K562 (cell line): ENCODE results near the gene BTBD2. TPM values are rescaled to one million over a fixed set of nuclear protein-coding genes. Genes with fewer than 3 reads are reported as not detected.

Experiments used
- CBFA2T3 ChIP-seq: fragments of 450-650 bp; IDR thresholded peaks from 2 replicates; pipeline ENCODE4 v1.6.1; 2017
- JUND ChIP-seq, 2 experiments: IDR thresholded peaks; 2 replicates in 1 of 2; 3 replicates in 1 of 2; pipeline ENCODE4 v1.6.1; 2011; ENCODE audit warnings: borderline replicate concordance in 2 of 2, low read depth in 2 of 2, low read length in 2 of 2, improper control_type of control experiment in 1 of 2, missing biosample characterization in 1 of 2, missing genetic modification characterization in 1 of 2, missing genetic modification reagents in 1 of 2
- LARP7 ChIP-seq: fragments of 450-650 bp; IDR thresholded peaks from 2 replicates; pipeline ENCODE4 v1.6.1; 2016
- LEF1 ChIP-seq: fragments of 450-650 bp; IDR thresholded peaks from 2 replicates; pipeline ENCODE4 v1.6.1; 2016; ENCODE audit warnings: mild to moderate bottlenecking
- NR4A1 ChIP-seq, 2 experiments: fragments of 250-450 bp in 1 of 2; fragments of 450-650 bp in 1 of 2; sonication (Bioruptor Pico) in 1 of 2; IDR thresholded peaks; 2 replicates each; pipeline versions ENCODE4 v1.4.0 to v1.6.1; 2016 to 2020; ENCODE audit warnings: mild to moderate bottlenecking in 2 of 2, missing compliant biosample characterization in 1 of 2, missing genetic modification characterization in 1 of 2, moderate library complexity in 1 of 2
- PTRF ChIP-seq: fragments of 450-650 bp; IDR thresholded peaks from 2 replicates; pipeline ENCODE4 v1.6.1; 2016; ENCODE audit warnings: mild to moderate bottlenecking, missing genetic modification characterization, missing compliant biosample characterization
- RBM22 ChIP-seq: fragments of 200-400 bp; formaldehyde crosslinking; IDR thresholded peaks from 2 replicates; pipeline ENCODE4 v1.6.1; 2018; ENCODE audit warnings: low read length, low read depth; ENCODE audit not compliant: poor library complexity, severe bottlenecking
- SMARCA5 ChIP-seq: fragments of 450-650 bp; IDR thresholded peaks from 2 replicates; pipeline ENCODE4 v1.6.1; 2016
- TGIF2 ChIP-seq: sonication (generic); formaldehyde crosslinking; IDR thresholded peaks from 2 replicates; pipeline ENCODE4 v1.8.1; 2022; ENCODE audit warnings: mild to moderate bottlenecking, missing genetic modification reagents, moderate library complexity
- ZBTB17 ChIP-seq: fragments of 450-650 bp; formaldehyde crosslinking; IDR thresholded peaks from 2 replicates; pipeline ENCODE4 v1.4.0; 2020; ENCODE audit warnings: mild to moderate bottlenecking
- ZC3H11A ChIP-seq: IDR thresholded peaks from 2 replicates; pipeline ENCODE4 v1.6.1; 2012; ENCODE audit warnings: low read depth, low read length, improper control_type of control experiment
- ZNF133 ChIP-seq: fragments of 250-450 bp; sonication (Bioruptor Pico); IDR thresholded peaks from 2 replicates; pipeline ENCODE4 v1.4.0; 2020; ENCODE audit warnings: mild to moderate bottlenecking
- ZNF347 ChIP-seq: fragments of 450-650 bp; formaldehyde crosslinking; IDR thresholded peaks from 2 replicates; pipeline ENCODE4 v1.4.0; 2020; ENCODE audit warnings: low read depth, mild to moderate bottlenecking, moderate library complexity
- ZNF830 ChIP-seq: fragments of 250-450 bp; sonication (Bioruptor Pico); IDR thresholded peaks from 2 replicates; pipeline ENCODE4 v1.5.0; 2021; ENCODE audit warnings: mild to moderate bottlenecking
- polyA plus RNA-seq, 8 experiments: library from polyadenylated mRNA; depleted of rRNA in 4 of 8; stranded (reverse) in 5 of 8; unstranded in 3 of 8; fragments of >200 nt; fragmentation: Nextera tagmentation in 2 of 8; fragmentation: Illumina TruSeq in 1 of 8; extraction: Ambion mirVana in 2 of 8; extraction: Trizol in 1 of 8; gene quantifications; 2 replicates each; pipeline versions ENCODE4 v1.2.1 to v1.2.3, GENCODE V29; 2011 to 2014; ENCODE audit warnings: inconsistent platforms in 1 of 8, missing spikeins in 1 of 8
- total RNA-seq, 7 experiments: library from RNA; depleted of rRNA in 6 of 7; stranded (reverse); fragments of >200 nt in 6 of 7; fragmentation: Illumina TruSeq in 2 of 7; extraction: Trizol in 2 of 7; gene quantifications; 2 replicates each; pipeline versions ENCODE4 v1.2.1 to v1.2.3, GENCODE V29; 2011 to 2021; ENCODE audit warnings: low replicate concordance in 1 of 7
- TF ChIP-seq, protein P1 (sequence below), 2 experiments: fragments of 450-650 bp; IDR thresholded peaks; 2 replicates each; pipeline ENCODE4 v1.6.1; 2018; ENCODE audit warnings: mild to moderate bottlenecking in 2 of 2, low read depth in 1 of 2; ENCODE audit not compliant: partially characterized antibody in 2 of 2
- TF ChIP-seq, protein P2 (sequence below): IDR thresholded peaks from 2 replicates; pipeline ENCODE4 v1.6.1; 2011; ENCODE audit warnings: borderline replicate concordance, low read depth, mild to moderate bottlenecking, moderate library complexity, low read length; ENCODE audit not compliant: insufficient read depth, poor library complexity, severe bottlenecking
- TF ChIP-seq, protein P3 (sequence below): fragments of 250-450 bp; sonication (Bioruptor Pico); IDR thresholded peaks from 2 replicates; pipeline ENCODE4 v1.5.0; 2022; ENCODE audit warnings: mild to moderate bottlenecking

Gene BTBD2
- total and polyA plus RNA-seq, 9 of the 15 experiments (the other 6 are each of a cell fraction or from before 2014, with no cell fraction given), result 0.10 to 15.6 (median 6.9) TPM

DNA sequence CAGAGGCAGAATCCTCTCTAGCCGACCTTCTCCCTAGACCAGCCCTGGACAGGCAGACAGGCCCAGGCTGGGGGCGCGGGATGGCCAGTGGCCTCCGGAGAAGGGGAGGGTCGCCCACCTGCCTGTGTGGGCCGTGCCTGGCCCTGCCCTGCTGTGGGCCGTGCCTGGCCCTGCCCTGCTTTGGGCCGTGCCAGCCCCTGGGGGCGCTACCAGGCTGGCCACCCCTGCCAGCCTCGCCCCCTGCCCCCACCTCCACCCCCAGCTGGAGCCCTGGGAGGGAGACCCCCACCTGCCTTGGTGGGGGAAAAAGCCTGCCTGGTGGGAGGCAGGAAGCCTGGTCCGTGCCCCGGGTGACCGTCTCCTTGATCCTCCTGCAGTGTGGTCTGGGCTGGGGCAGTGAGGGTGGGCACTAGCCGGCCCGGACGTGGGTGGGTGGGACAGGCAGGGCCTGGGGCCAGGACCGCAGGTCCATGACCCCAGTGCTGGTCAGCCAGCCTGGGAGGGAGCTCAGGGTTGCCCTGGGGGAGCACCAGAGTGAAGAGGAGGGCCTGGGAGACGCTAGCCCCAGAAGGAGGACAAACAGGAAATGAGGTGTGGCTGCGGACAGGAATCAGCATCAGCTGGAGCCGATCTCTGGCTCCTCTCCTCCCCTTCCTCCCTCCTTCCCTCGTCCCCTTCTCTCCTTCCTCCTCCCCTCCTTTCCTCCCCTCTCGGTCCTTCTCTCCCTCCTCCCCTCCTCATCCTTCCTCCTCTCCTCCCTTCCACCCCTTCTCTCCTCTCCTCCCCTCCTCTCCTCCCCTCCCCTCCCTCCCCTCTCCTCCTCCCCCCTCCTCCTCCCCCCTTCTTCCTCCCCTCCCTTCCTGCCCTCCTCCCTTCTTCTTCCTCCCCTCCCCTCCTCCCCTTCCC, 40.7 kb upstream of the BTBD2 start (continued):
- TF ChIP-seq JUND (IDR thresholded peaks at IDR 0.05; ENCODE audit: borderline replicate concordance, low read depth, low read length) (peak; percentile 71), JUND (tag; IDR thresholded peaks at IDR 0.05; ENCODE audit: borderline replicate concordance, low read depth, low read length) (peak; percentile 27; the same call in 1 of the 3 replicates), PTRF (tag) (no peak), ZNF133 (CRISPR knock-in tag) (no peak), CBFA2T3 (0 out of 2 replicates have a peak, but pooled peaks have one; percentile 16), SMARCA5 (no peak), LARP7 (0 out of 2 replicates have a peak, but pooled peaks have one; percentile 31), TGIF2 (CRISPR knock-in tag) (no peak), LEF1 (peak; percentile 62; the same call in 1 of the 2 replicates), RBM22 (no peak), ZNF347 (CRISPR knock-in tag) (no peak), ZBTB17 (CRISPR knock-in tag) (peak; percentile 37; the same call in 1 of the 2 replicates), ZNF830 (no peak; the same call in 1 of the 2 replicates), ZC3H11A (no peak), NR4A1 (CRISPR knock-in tag; IDR thresholded peaks at IDR 0.05) (0 out of 2 replicates have a peak, but pooled peaks have one; percentile 64), NR4A1 (tag; IDR thresholded peaks at IDR 0.05) (no peak)
- TF ChIP-seq, protein P1, sequence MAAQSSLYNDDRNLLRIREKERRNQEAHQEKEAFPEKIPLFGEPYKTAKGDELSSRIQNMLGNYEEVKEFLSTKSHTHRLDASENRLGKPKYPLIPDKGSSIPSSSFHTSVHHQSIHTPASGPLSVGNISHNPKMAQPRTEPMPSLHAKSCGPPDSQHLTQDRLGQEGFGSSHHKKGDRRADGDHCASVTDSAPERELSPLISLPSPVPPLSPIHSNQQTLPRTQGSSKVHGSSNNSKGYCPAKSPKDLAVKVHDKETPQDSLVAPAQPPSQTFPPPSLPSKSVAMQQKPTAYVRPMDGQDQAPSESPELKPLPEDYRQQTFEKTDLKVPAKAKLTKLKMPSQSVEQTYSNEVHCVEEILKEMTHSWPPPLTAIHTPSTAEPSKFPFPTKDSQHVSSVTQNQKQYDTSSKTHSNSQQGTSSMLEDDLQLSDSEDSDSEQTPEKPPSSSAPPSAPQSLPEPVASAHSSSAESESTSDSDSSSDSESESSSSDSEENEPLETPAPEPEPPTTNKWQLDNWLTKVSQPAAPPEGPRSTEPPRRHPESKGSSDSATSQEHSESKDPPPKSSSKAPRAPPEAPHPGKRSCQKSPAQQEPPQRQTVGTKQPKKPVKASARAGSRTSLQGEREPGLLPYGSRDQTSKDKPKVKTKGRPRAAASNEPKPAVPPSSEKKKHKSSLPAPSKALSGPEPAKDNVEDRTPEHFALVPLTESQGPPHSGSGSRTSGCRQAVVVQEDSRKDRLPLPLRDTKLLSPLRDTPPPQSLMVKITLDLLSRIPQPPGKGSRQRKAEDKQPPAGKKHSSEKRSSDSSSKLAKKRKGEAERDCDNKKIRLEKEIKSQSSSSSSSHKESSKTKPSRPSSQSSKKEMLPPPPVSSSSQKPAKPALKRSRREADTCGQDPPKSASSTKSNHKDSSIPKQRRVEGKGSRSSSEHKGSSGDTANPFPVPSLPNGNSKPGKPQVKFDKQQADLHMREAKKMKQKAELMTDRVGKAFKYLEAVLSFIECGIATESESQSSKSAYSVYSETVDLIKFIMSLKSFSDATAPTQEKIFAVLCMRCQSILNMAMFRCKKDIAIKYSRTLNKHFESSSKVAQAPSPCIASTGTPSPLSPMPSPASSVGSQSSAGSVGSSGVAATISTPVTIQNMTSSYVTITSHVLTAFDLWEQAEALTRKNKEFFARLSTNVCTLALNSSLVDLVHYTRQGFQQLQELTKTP (IDR thresholded peaks at IDR 0.05; ENCODE audit: low read depth in 1 of 2, partially characterized antibody in 2 of 2), result peak in 1 of 2 experiments; percentile 71
- TF ChIP-seq, protein P2, sequence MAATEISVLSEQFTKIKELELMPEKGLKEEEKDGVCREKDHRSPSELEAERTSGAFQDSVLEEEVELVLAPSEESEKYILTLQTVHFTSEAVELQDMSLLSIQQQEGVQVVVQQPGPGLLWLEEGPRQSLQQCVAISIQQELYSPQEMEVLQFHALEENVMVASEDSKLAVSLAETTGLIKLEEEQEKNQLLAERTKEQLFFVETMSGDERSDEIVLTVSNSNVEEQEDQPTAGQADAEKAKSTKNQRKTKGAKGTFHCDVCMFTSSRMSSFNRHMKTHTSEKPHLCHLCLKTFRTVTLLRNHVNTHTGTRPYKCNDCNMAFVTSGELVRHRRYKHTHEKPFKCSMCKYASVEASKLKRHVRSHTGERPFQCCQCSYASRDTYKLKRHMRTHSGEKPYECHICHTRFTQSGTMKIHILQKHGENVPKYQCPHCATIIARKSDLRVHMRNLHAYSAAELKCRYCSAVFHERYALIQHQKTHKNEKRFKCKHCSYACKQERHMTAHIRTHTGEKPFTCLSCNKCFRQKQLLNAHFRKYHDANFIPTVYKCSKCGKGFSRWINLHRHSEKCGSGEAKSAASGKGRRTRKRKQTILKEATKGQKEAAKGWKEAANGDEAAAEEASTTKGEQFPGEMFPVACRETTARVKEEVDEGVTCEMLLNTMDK, result no peak
- TF ChIP-seq, protein P3, sequence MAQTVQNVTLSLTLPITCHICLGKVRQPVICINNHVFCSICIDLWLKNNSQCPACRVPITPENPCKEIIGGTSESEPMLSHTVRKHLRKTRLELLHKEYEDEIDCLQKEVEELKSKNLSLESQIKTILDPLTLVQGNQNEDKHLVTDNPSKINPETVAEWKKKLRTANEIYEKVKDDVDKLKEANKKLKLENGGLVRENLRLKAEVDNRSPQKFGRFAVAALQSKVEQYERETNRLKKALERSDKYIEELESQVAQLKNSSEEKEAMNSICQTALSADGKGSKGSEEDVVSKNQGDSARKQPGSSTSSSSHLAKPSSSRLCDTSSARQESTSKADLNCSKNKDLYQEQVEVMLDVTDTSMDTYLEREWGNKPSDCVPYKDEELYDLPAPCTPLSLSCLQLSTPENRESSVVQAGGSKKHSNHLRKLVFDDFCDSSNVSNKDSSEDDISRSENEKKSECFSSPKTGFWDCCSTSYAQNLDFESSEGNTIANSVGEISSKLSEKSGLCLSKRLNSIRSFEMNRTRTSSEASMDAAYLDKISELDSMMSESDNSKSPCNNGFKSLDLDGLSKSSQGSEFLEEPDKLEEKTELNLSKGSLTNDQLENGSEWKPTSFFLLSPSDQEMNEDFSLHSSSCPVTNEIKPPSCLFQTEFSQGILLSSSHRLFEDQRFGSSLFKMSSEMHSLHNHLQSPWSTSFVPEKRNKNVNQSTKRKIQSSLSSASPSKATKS (CRISPR knock-in tag), result no peak
